Measurements from ENCODE around the gene PARP2.

DNA sequence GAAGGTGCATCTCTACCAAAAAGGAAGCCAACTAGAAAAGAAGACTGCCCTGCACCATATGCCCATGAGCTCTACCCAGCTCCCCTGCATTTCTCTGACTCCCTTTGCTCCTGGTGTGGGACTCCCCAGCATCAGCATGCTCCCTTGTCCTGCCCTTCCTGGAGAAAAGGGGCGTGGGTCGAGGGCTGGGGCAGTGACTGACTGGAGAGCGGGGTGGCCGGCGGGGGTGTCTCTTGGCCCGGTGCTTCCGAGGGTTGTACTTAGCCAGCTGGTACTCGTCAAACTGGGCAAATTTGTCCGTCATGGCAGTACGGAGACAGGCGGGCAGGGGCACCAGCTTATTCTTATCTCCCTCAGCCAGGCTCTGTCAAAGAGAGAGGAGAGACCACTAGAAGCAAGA is 60.1 kb downstream of the PARP2 start:
- no peak for TF ChIP-seq POLR2A (IDR thresholded peaks at IDR 0.05)
- TF ChIP-seq, protein P1, sequence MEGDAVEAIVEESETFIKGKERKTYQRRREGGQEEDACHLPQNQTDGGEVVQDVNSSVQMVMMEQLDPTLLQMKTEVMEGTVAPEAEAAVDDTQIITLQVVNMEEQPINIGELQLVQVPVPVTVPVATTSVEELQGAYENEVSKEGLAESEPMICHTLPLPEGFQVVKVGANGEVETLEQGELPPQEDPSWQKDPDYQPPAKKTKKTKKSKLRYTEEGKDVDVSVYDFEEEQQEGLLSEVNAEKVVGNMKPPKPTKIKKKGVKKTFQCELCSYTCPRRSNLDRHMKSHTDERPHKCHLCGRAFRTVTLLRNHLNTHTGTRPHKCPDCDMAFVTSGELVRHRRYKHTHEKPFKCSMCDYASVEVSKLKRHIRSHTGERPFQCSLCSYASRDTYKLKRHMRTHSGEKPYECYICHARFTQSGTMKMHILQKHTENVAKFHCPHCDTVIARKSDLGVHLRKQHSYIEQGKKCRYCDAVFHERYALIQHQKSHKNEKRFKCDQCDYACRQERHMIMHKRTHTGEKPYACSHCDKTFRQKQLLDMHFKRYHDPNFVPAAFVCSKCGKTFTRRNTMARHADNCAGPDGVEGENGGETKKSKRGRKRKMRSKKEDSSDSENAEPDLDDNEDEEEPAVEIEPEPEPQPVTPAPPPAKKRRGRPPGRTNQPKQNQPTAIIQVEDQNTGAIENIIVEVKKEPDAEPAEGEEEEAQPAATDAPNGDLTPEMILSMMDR (IDR thresholded peaks at IDR 0.05) = no peak
- no peak for TF ChIP-seq EP300 (IDR thresholded peaks at IDR 0.05; ENCODE audit: low read depth)
- TF ChIP-seq POLR2AphosphoS5 (IDR thresholded peaks at IDR 0.05) = no peak

Measured in transverse colon (tissue), 4 donors.